Heart left ventricle (tissue), 16 donors: ENCODE measurements around the gene CSF1. TPM values are rescaled to one million over a fixed set of nuclear protein-coding genes. Genes with fewer than 3 reads are reported as not detected.

Source experiments
- ATAC-seq, 4 donors: fragments of 200-7000 bp; cut with Tn5 transposase; one replicate each; pipeline ENCODE4 v1.9.1; 2020 to 2022; ENCODE audit warnings: moderate library complexity in 4 of 4, mild to moderate bottlenecking in 3 of 4, moderate number of reproducible peaks in 1 of 4
- DNase-seq, 5 donors: peaks; one replicate each; pipeline ENCODE4 v3.0.0-alpha.2; 2020
- H3K27ac ChIP-seq, 12 donors: fragments of 200-600 bp; sonication (generic) in 4 of 12; one replicate each; pipeline versions ENCODE4 v1.5.0 to v1.8.0; 2016 to 2022; ENCODE audit warnings: mild to moderate bottlenecking in 2 of 12
- H3K27me3 ChIP-seq, 9 donors: fragments of 200-600 bp; sonication (generic) in 2 of 9; one replicate each; pipeline versions ENCODE4 v1.5.1 to v1.8.0; 2016 to 2022; ENCODE audit warnings: mild to moderate bottlenecking in 3 of 9
- H3K36me3 ChIP-seq, 9 donors: fragments of 200-600 bp; sonication (generic) in 2 of 9; one replicate each; pipeline versions ENCODE4 v1.5.0 to v1.8.0; 2018 to 2022; ENCODE audit warnings: mild to moderate bottlenecking in 2 of 9
- H3K4me1 ChIP-seq, 12 donors: fragments of 200-600 bp; sonication (generic) in 4 of 12; one replicate each; pipeline versions ENCODE4 v1.5.0 to v1.8.0; 2016 to 2022; ENCODE audit warnings: mild to moderate bottlenecking in 3 of 12
- H3K4me3 ChIP-seq, 12 donors: fragments of 200-600 bp; sonication (generic) in 4 of 12; one replicate each; pipeline versions ENCODE4 v1.5.0 to v1.8.0; 2017 to 2022; ENCODE audit warnings: mild to moderate bottlenecking in 9 of 12, moderate library complexity in 4 of 12
- H3K9me3 ChIP-seq, 12 donors: fragments of 200-600 bp; sonication (generic) in 4 of 12; one replicate each; pipeline versions ENCODE4 v1.5.0 to v1.8.0; 2016 to 2022; ENCODE audit warnings: mild to moderate bottlenecking in 1 of 12
- POLR2A ChIP-seq, 2 donors: fragments of 450-650 bp; IDR thresholded peaks; one replicate each; pipeline ENCODE4 v1.6.1; 2017; ENCODE audit warnings: antibody characterized with exemption in 2 of 2, mild to moderate bottlenecking in 2 of 2, moderate library complexity in 2 of 2
- WGBS, 4 donors: extraction: QIAGEN DNeasy Blood & Tissue Kit in 2 of 4; methylation state at CpG; one replicate each; pipeline versions ENCODE4 v1.1.5 to v1.1.7; 2013 to 2018; 5-methylcytosine and 5-hydroxymethylcytosine counted together
- intact Hi-C, 10 donors: fragments of 100-400 bp; cut with DNase I; formaldehyde crosslinking; loops; one replicate each; pipeline versions ENCODE4 v1.11.1 to v1.14.2; 2022
- polyA plus RNA-seq, 2 donors: library from polyadenylated mRNA; stranded (reverse); fragments of 200-250 nt; gene quantifications; one replicate each; pipeline ENCODE4 v1.2.3, GENCODE V29; 2013
- total RNA-seq, 9 donors: library from RNA; depleted of rRNA in 2 of 9; stranded (reverse); fragments of >200 nt in 2 of 9; fragmentation: NEBNext Ultra II Directional in 3 of 9; extraction: Animal tissue kit (Norgen Biotek cat#: 25700) in 3 of 9; gene quantifications; one replicate each; pipeline versions ENCODE4 v1.1.0 to v1.2.4, GENCODE V29; 2016 to 2023
- TF ChIP-seq, protein P1 (sequence below), 12 donors: fragments of 200-600 bp; sonication (generic) in 4 of 12; IDR thresholded peaks; one replicate each; pipeline versions ENCODE4 v1.5.0 to v1.8.0; 2018 to 2022; ENCODE audit warnings: antibody characterized with exemption in 12 of 12, mild to moderate bottlenecking in 5 of 12
- donor health status: ischemic (EF 13 %, LVEDD 7.1; RV severe dilation, severe dysfunction).
- donor health status: healthy with polysubstance abuse.
- donor health status: DM: no; HTN: yes; CAD: no.
- donor health status: DM: no; HTN: no; CAD: no.
- donor health status: ischemic (EF 25% LVEDD 6.9; RV normal size, moderate dysfunction).
- donor health status: ischemic (EF 25% LVEDD 5.7; RV mildly dilated, moderate dysfunction).
- donor health status: healthy.
- donor health status: DM: yes; HTN: yes; CAD: no.
- donor health status: ischemic (EF 35%, LVEDD 5.7; RV mildly dilated, moderate dysfunction).
- donor health status: nonischemic (EF 11% LVEDD 7.7; RV severe dilation, severe dysfunction).
- donor health status: DM: yes; HTN: yes; CAD: no.
- donor health status: PGD.
- donor health status: ischemic (EF 29% LVEDD 5.4; RV normal size, mild dysfunction).
- donor health status: nonischemic (EF 23%, LVEDD 6.1; RV moderate dilation, normal function).

Gene CSF1
- total and polyA plus RNA-seq, 11 donors: 9.0 to 64.8 (median 13.3) TPM

GRCh38 chr1:109969146-109969829 is 58.6 kb downstream of the CSF1 start:
- Histone ChIP-seq H3K27ac (no peak overlapping the region), H3K9me3 (peaks cover 0 to 8% (median 0%) of the 10 kb centered on the region in 12 donors), H3K27me3 (no peaks in the 10 kb centered on the region), H3K4me3 (no peak overlapping the region), H3K4me1 (peaks cover 0 to 6% (median 0%) of the 10 kb centered on the region in 12 donors), H3K36me3 (no peaks in the 10 kb centered on the region)
- WGBS, 4 donors: 93 to 98% (median 94%) methylated on average over 3 of the region's 3 CpGs
- ATAC-seq: no peak
- no peak for DNase-seq
- TF ChIP-seq, protein P1, sequence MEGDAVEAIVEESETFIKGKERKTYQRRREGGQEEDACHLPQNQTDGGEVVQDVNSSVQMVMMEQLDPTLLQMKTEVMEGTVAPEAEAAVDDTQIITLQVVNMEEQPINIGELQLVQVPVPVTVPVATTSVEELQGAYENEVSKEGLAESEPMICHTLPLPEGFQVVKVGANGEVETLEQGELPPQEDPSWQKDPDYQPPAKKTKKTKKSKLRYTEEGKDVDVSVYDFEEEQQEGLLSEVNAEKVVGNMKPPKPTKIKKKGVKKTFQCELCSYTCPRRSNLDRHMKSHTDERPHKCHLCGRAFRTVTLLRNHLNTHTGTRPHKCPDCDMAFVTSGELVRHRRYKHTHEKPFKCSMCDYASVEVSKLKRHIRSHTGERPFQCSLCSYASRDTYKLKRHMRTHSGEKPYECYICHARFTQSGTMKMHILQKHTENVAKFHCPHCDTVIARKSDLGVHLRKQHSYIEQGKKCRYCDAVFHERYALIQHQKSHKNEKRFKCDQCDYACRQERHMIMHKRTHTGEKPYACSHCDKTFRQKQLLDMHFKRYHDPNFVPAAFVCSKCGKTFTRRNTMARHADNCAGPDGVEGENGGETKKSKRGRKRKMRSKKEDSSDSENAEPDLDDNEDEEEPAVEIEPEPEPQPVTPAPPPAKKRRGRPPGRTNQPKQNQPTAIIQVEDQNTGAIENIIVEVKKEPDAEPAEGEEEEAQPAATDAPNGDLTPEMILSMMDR (IDR thresholded peaks at IDR 0.05): no peak
- no peak for TF ChIP-seq POLR2A (IDR thresholded peaks at IDR 0.05)
- intact Hi-C loops: no loop called here

DNA sequence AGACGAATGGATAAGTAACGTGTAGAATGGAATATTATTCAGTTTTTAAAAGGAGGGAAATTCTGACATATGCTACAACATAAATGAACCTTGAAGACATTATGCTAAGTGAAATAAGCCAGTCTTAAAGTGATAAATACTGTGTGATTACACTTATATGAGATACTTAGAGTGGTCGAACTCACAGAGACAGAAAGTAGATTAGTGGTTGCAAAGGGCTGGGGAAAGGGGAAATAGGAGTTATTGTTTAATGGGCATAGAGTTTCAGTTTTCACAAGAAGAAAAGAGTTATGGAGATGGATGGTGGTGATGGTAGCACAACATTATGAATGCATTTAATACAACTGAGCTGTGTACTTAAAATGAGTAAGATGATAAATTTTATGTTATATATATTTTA is 59.3 kb downstream of the CSF1 start:
- peaks cover 0 to 6% (median 0%) of the 10 kb centered on the region in 12 donors for H3K4me1 ChIP-seq
- DNase-seq (no peak), ATAC-seq (no peak)
- TF ChIP-seq, protein P1 (IDR thresholded peaks at IDR 0.05): no peak
- TF ChIP-seq POLR2A (IDR thresholded peaks at IDR 0.05): no peak
- no peaks in the 10 kb centered on the region for H3K36me3 ChIP-seq
- peaks cover 0 to 8% (median 0%) of the 10 kb centered on the region in 12 donors for H3K9me3 ChIP-seq
- H3K27me3 ChIP-seq: no peaks in the 10 kb centered on the region
- intact Hi-C loops: no loop called here
- H3K4me3 ChIP-seq: no peak overlapping the region
- WGBS, 4 donors: 86 to 94% (median 92%) methylated on average over 3 of the region's 3 CpGs
- no peak overlapping the region for H3K27ac ChIP-seq

- Histone ChIP-seq H3K27me3 (no peaks in the 10 kb centered on the region), H3K4me3 (no peak overlapping the region), H3K9me3 (no peaks in the 10 kb centered on the region), H3K36me3 (no peaks in the 10 kb centered on the region), H3K4me1 (peaks cover 0 to 10% (median 0%) of the 10 kb centered on the region in 12 donors), H3K27ac (no peak overlapping the region)
- ATAC-seq (no peak), DNase-seq (no peak)
- no peak for TF ChIP-seq POLR2A (IDR thresholded peaks at IDR 0.05)
- TF ChIP-seq, protein P1 (IDR thresholded peaks at IDR 0.05): no peak
- intact Hi-C loops: no loop called here
- WGBS, 4 donors: 42 to 57% (median 50%) methylated on average over 1 of the region's 1 CpG
Measured at GRCh38 chr1:109971559-109971958, 60.9 kb downstream of the CSF1 start.

DNA sequence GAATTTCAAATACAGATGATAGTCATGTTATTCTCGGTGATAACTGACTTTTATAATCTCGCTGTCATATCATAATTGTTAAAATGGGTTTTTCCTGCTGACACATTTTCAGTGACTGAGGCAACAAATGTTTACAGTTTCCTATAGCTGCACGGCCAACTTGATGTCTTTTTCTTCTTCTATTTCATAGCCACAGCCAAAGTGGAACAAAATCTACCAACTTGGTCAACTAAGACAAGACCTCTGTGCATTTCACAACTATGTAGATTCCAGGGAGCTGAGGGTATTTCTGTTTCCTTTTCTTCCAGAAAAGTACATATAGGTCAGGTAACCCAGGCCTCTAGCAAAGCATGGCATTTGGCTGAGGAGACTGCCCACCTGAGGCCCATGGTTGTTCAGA is 63.5 kb downstream of the CSF1 start:
- DNase-seq (no peak), ATAC-seq (no peak)
- H3K4me1 ChIP-seq: peaks cover 0 to 26% (median 9%) of the 10 kb centered on the region in 12 donors
- no peaks in the 10 kb centered on the region for H3K9me3 ChIP-seq
- no peaks in the 10 kb centered on the region for H3K36me3 ChIP-seq
- H3K27ac ChIP-seq: no peak overlapping the region
- 95 to 97% (median 96%) methylated on average over 3 of the region's 3 CpGs for WGBS, 4 donors
- H3K27me3 ChIP-seq: no peaks in the 10 kb centered on the region
- H3K4me3 ChIP-seq: no peak overlapping the region
- intact Hi-C loops: no loop called here
- TF ChIP-seq POLR2A (IDR thresholded peaks at IDR 0.05): no peak
- TF ChIP-seq, protein P1 (IDR thresholded peaks at IDR 0.05): no peak
